GM12892 (cell line): Measurements from ENCODE around the gene PADI6.

ENCODE experiments used
- DNase-seq: peaks from one replicate; pipeline ENCODE4 v3.0.0; 2011; ENCODE audit not compliant: insufficient read length
- FAIRE-seq: peaks from 2 replicates; lab custom pipeline; 2011; peaks lifted over from hg19 to GRCh38; lab: Jason Lieb, UNC
- POLR2A ChIP-seq: IDR thresholded peaks from 2 replicates; pipeline ENCODE4 v1.6.1; 2011; ENCODE audit warnings: low read depth, low read length, control low read depth
- POLR2AphosphoS5 ChIP-seq: IDR thresholded peaks from 2 replicates; pipeline ENCODE4 v1.6.1; 2011; ENCODE audit warnings: low read depth, low read length, control low read depth
- TAF1 ChIP-seq: IDR thresholded peaks from 2 replicates; pipeline ENCODE4 v1.6.1; 2011; ENCODE audit warnings: low read depth, mild to moderate bottlenecking, control low read depth, low read length, borderline replicate concordance

PADI6 gene

DNA sequence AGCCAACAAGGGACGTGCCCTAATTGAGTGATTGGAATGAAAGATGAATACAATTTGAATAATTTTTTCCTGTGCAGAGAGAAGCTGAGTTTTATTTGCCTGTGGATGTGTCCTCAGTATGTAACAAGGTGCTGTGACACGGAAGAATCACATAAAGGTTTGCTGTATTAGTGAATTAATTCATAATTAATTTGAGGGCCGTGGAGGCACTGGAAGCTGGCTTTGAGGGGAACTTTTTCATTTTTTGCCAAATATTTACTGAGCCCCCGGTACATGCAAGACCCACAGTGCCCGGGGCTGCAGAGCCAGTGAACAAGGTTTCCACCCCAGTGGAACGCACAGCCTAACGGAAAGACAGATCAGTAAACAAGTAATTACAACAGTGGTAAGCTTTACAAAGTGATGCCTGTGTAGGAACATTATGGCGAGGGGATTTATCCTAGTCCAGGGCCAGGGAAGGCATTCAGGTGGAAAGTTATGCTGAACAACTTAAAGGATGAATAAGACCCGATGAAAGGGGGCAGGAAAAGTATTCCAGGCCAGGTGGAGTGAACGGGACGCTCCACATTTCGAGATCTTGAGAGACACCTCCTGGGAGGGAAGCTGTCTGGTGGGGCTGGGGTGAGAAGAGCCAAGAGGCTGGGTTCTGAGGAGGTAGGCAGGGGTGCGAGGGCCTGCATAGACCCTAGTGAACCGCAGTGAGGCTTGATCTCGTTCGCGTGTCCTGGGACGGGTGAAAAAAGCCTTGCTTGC lies 68.3 kb downstream of the PADI6 start:
- TF ChIP-seq POLR2A (no peak), TAF1 (no peak), POLR2AphosphoS5 (no peak)
- FAIRE-seq: no peak

DNA sequence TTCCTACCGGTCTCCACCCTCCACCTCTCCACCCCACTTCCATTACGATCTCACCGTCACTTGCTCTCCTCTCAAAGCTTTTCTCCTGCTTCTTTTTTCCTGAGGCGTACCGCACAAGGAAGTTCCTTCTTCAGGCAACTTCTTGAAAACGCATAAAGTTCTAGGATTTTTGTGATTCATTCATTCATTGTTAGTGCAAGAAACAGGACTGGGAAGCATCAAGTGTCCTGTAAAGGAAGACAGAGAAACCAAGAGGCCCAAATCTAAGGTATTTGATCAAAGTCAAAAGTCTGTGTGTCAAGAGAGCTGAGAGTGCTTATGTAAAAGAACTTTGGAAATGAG lies 68.8 kb downstream of the PADI6 start:
- FAIRE-seq (no peak), DNase-seq (no peak)
- TF ChIP-seq POLR2AphosphoS5 (no peak), POLR2A (no peak), TAF1 (no peak)

More for the DNA sequence above, 68.3 kb downstream of the PADI6 start:
- DNase-seq: no peak

DNA sequence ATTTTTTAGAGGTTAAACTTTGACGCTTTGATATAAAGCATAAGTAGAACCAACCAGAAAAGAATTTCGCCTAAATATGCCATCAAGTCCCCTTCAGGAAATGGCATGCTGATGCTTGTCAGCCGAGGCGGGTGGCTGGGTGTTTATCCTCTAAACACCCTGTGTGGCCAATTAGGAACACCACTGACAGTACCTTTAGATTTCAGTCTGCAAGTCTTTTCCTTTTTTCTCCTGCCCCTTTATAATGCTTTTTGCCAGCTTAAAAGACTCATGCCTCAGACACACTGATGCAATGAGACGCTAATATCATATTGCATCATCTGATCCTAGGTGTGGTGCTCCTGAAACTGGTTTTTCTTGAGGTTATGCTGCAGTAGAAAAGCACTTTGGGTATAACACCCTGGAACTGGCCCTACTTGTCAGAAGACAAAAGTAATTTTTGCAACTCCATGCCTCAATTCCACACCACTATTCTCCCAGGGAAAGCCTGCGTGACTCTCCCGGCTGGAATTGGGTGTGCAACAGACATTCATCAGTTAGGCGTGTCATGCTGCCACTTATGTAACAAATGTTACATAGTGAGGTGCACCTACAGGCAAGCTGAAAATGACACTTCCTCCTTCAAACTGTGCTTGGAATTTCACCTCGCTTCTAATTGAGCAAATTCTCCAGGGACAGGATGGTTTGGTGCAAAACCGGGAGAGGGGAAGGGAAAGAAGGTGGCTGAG lies 69.4 kb downstream of the PADI6 start:
- FAIRE-seq (no peak), DNase-seq (no peak)
- TF ChIP-seq POLR2AphosphoS5 (no peak), POLR2A (no peak), TAF1 (no peak)

DNA sequence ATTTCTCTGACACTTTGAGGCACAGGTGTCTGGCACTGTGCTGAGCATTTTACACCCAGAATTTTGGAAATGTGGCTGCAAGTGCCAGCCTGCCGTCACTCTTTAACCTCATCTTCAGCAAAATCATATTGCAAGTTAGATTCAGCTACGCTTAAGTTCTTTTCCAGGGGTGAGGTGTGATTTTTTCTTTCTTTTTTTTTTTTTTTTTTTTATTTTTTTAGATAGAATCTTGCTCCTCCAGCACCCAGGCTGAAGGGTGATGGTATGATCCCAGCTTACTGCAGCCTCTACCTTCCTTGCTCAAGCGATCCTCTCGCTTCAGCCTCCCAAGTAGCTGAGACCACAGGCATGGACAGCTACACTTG lies 70.0 kb downstream of the PADI6 start:
- FAIRE-seq (no peak), DNase-seq (no peak)
- TF ChIP-seq POLR2AphosphoS5 (no peak), POLR2A (no peak), TAF1 (no peak)

DNA sequence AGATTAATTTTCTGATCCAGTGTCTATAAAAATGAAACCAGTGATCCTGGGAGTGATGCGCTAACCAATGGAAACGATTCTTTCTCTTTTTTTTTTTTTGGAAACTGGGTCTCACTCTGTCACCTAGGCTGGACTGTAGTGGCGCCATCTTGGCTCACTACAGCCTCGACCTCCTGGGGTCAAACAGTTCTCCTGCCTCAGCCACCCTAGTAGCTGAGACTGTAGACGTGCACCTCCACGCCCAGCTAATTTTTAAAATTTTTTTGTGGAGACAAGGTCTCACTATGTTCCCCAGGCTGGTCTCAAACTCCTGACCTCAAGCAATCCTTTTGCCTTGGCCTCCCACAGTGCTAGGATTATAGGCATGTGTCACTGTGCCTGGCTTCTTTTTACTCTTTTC lies 70.8 kb downstream of the PADI6 start:
- no peak for FAIRE-seq
- TF ChIP-seq TAF1 (no peak), POLR2AphosphoS5 (no peak), POLR2A (no peak)

DNA sequence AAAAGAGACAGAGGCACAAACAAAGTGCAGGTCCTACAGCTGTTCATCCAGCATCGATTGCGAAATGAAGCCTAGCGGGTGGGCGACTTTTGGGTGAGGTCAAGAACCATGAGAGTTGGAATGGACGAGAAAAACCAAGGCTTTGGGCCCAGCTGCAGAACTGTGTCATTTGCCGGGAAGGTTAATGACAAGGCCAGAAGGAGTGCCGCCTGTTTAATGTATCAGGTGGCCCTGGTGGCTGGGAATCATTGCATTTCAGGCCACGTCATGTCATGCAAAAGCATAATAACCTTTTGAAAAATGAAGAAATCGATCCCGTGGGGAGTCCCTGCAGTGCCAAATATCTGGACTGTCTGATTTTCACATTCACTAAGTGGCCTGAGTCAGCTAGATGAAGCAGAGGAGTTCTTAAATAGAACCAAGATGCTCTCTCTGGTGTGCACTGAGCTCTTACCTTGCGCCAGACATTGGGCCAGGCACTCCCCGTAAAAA lies 75.6 kb downstream of the PADI6 start:
- no peak for TF ChIP-seq TAF1
- TF ChIP-seq POLR2A: no peak
- no peak for TF ChIP-seq POLR2AphosphoS5
- FAIRE-seq: no peak
- DNase-seq: no peak

More for the DNA sequence above, 70.8 kb downstream of the PADI6 start:
- no peak for DNase-seq
